GM21825 (cell line): ENCODE results near the gene DYDC1.
"Not testable (repeated sequence)": the region's sequence is repeated elsewhere in the genome, so short reads cannot be mapped to it uniquely, and the experiment has no call there.

Source experiments
- ATAC-seq: cut with Tn5 transposase; IDR thresholded peaks from one replicate; pipeline ENCODE4 v1.9.1; 2021; ENCODE audit warnings: mild to moderate bottlenecking, moderate library complexity; ENCODE audit not compliant: unreplicated experiment

The DYDC1 gene

GRCh38 chr10:80344912-80345311 is 11.6 kb downstream of the DYDC1 start:
- no peak for ATAC-seq

GRCh38 chr10:80344276-80344675 is 12.3 kb downstream of the DYDC1 start:
- no peak for ATAC-seq

- ATAC-seq: no peak
These were observed 22.6 kb downstream of the DYDC1 start for GRCh38 chr10:80333983-80334382.

- ATAC-seq: no peak
These were observed 31.6 kb downstream of the DYDC1 start for GRCh38 chr10:80324891-80325364.

- no peak for ATAC-seq
These were observed 32.5 kb downstream of the DYDC1 start for GRCh38 chr10:80324086-80324485.

GRCh38 chr10:80323311-80323710 is 33.2 kb downstream of the DYDC1 start:
- ATAC-seq: no peak

GRCh38 chr10:80322711-80323110 is 33.8 kb downstream of the DYDC1 start:
- ATAC-seq: no peak

GRCh38 chr10:80322158-80322557 is 34.4 kb downstream of the DYDC1 start:
- ATAC-seq: no peak

- ATAC-seq: no peak
These were observed 35.4 kb downstream of the DYDC1 start for GRCh38 chr10:80321183-80321582.

- no peak for ATAC-seq
These were observed 36.2 kb downstream of the DYDC1 start for GRCh38 chr10:80320377-80320776.

GRCh38 chr10:80319725-80320290 is 36.7 kb downstream of the DYDC1 start:
- ATAC-seq: no peak

- ATAC-seq: no peak
These were observed 37.2 kb downstream of the DYDC1 start for GRCh38 chr10:80319318-80319717.

GRCh38 chr10:80318742-80319141 is 37.8 kb downstream of the DYDC1 start:
- no peak for ATAC-seq

GRCh38 chr10:80315391-80315790 is 41.2 kb downstream of the DYDC1 start:
- no peak for ATAC-seq

GRCh38 chr10:80313523-80313922 is 43.0 kb downstream of the DYDC1 start:
- ATAC-seq: no peak

- not testable (repeated sequence) for ATAC-seq
These were observed 50.6 kb downstream of the DYDC1 start for GRCh38 chr10:80305989-80306388.

GRCh38 chr10:80296942-80297341 is 59.6 kb downstream of the DYDC1 start:
- no peak for ATAC-seq

GRCh38 chr10:80292607-80293239 is 63.8 kb downstream of the DYDC1 start:
- no peak for ATAC-seq

GRCh38 chr10:80290474-80291220 is 65.9 kb downstream of the DYDC1 start:
- ATAC-seq: no peak

- ATAC-seq: no peak
These were observed 66.9 kb downstream of the DYDC1 start, which contains the start of gene MAT1A for GRCh38 chr10:80289451-80290287. Gene MAT1A (minus strand): TSS chr10:80289658. CDS start chr10:80289423, 235 bp downstream.

- no peak for ATAC-seq
These were observed 67.7 kb downstream of the DYDC1 start for GRCh38 chr10:80288849-80289248.
